GM23248 (cell line): Measurements from ENCODE around the gene CEP76. TPM values are rescaled to one million over a fixed set of nuclear protein-coding genes. Genes with fewer than 3 reads are reported as not detected.

Experiments
- DNase-seq: peaks from one replicate; pipeline ENCODE4 v3.0.0-alpha.2; 2015
- H2AFZ ChIP-seq: fragments of 200-600 bp; sonication (generic); 2 replicates; pipeline ENCODE4 v1.6.1; 2016; ENCODE audit warnings: antibody characterized with exemption
- H3F3A ChIP-seq: fragments of 200-600 bp; sonication (generic); 2 replicates; pipeline ENCODE4 v1.6.1; 2016; ENCODE audit warnings: mild to moderate bottlenecking, antibody characterized with exemption, mixed run types; ENCODE audit not compliant: insufficient read depth
- H3K27ac ChIP-seq: fragments of 200-600 bp; sonication (generic); 2 replicates; pipeline ENCODE4 v1.5.1; 2016; ENCODE audit warnings: mild to moderate bottlenecking
- H3K27me3 ChIP-seq: fragments of 200-600 bp; sonication (generic); replicated peaks from 2 replicates; pipeline ENCODE4 v1.6.1; 2016; ENCODE audit warnings: mild to moderate bottlenecking; ENCODE audit not compliant: insufficient read depth
- H3K36me3 ChIP-seq: fragments of 200-600 bp; sonication (generic); 2 replicates; pipeline ENCODE4 v1.6.1; 2016; ENCODE audit warnings: low read depth, mild to moderate bottlenecking
- H3K4me1 ChIP-seq: fragments of 200-600 bp; sonication (generic); 2 replicates; pipeline ENCODE4 v1.6.1; 2016; ENCODE audit warnings: mild to moderate bottlenecking; ENCODE audit not compliant: insufficient read depth
- H3K4me2 ChIP-seq: fragments of 200-600 bp; sonication (generic); one replicate; pipeline ENCODE4 v1.6.1; 2016; ENCODE audit warnings: mild to moderate bottlenecking; ENCODE audit not compliant: unreplicated experiment
- H3K4me3 ChIP-seq: fragments of 200-600 bp; sonication (generic); 2 replicates; pipeline ENCODE4 v1.5.1; 2016; ENCODE audit warnings: mild to moderate bottlenecking
- H3K79me2 ChIP-seq: fragments of 200-600 bp; sonication (generic); 2 replicates; pipeline ENCODE4 v1.6.1; 2016; ENCODE audit warnings: mild to moderate bottlenecking; ENCODE audit not compliant: insufficient read depth
- H3K9ac ChIP-seq: fragments of 200-600 bp; sonication (generic); 2 replicates; pipeline ENCODE4 v1.6.1; 2016; ENCODE audit warnings: mild to moderate bottlenecking
- H3K9me2 ChIP-seq: fragments of 200-600 bp; sonication (generic); 2 replicates; pipeline ENCODE4 v1.6.1; 2016; ENCODE audit warnings: mixed run types, mild to moderate bottlenecking, moderate library complexity; ENCODE audit not compliant: insufficient read depth
- H3K9me3 ChIP-seq: fragments of 200-600 bp; sonication (generic); one replicate; pipeline ENCODE4 v1.6.1; 2017; ENCODE audit warnings: low read depth
- H4K20me1 ChIP-seq: fragments of 200-600 bp; sonication (generic); 2 replicates; pipeline ENCODE4 v1.6.0; 2016; ENCODE audit not compliant: insufficient read depth
- EZH2 ChIP-seq: fragments of 200-600 bp; sonication (generic); IDR thresholded peaks from 2 replicates; pipeline ENCODE4 v1.6.1; 2018; ENCODE audit warnings: antibody characterized with exemption, mild to moderate bottlenecking; ENCODE audit not compliant: insufficient read depth, poor library complexity, severe bottlenecking
- EZH2phosphoT487 ChIP-seq: fragments of 200-600 bp; sonication (generic); IDR thresholded peaks from 2 replicates; pipeline ENCODE4 v1.6.1; 2018; ENCODE audit warnings: antibody characterized with exemption, moderate library complexity, mild to moderate bottlenecking, low read depth; ENCODE audit not compliant: insufficient read depth
- WGBS, 2 experiments: methylation state at CpG; one replicate each; pipeline ENCODE4 v1.1.6; 2015 to 2017; ENCODE audit warnings: low lambda C conversion rate in 2 of 2, low coverage in 1 of 2; ENCODE audit errors: missing lambda C conversion rate in 2 of 2; 5-methylcytosine and 5-hydroxymethylcytosine counted together
- in situ Hi-C: fragments of 300-500 bp; cut with MboI; formaldehyde crosslinking; loops from 2 replicates; pipeline ENCODE4 v1.15.0; 2020
- polyA plus RNA-seq: library from polyadenylated mRNA; unstranded; fragments of >200 nt; fragmentation: Nextera tagmentation; extraction: Ambion mirVana; gene quantifications from 2 replicates; pipeline ENCODE4 v1.2.1, GENCODE V29; 2016
- total RNA-seq: library from RNA; depleted of rRNA; stranded (reverse); fragments of >200 nt; shearing (Covaris generic); gene quantifications from 2 replicates; pipeline ENCODE4 v1.2.3, GENCODE V29; 2014

CEP76 gene
- total and polyA plus RNA-seq, 2 experiments from 2014 or later, result 6.5 to 11.8 TPM

GRCh38 chr18:12750076-12750714 lies 47.7 kb upstream of the CEP76 start:
- Histone ChIP-seq H3K27ac (no peak overlapping the region), H3K9me2 (no peaks in the 10 kb centered on the region), H4K20me1 (no peaks in the 10 kb centered on the region), H3F3A (0 out of 2 replicates have a peak, but pooled peaks cover 6% of the 10 kb centered on the region), H3K36me3 (no peaks in the 10 kb centered on the region), H3K79me2 (no peaks in the 10 kb centered on the region), H3K4me2 (no peak overlapping the region), H3K9me3 (no peaks in the 10 kb centered on the region), H3K9ac (no peak overlapping the region), H3K4me1 (peaks cover 16% of the 10 kb centered on the region), H3K27me3 (no peaks in the 10 kb centered on the region), H3K4me3 (no peak overlapping the region), H2AFZ (no peak overlapping the region)
- WGBS, 2 experiments, result 85 to 88% methylated on average over 14 of the region's 14 CpGs
- in situ Hi-C loops, result no loop called here
- TF ChIP-seq EZH2phosphoT487 (no peak), EZH2 (no peak)
- peak; percentile 28 for DNase-seq

- no peaks in the 10 kb centered on the region for H3K9me2 ChIP-seq
- TF ChIP-seq EZH2phosphoT487, result no peak
- no peak for TF ChIP-seq EZH2
- no peaks in the 10 kb centered on the region for H4K20me1 ChIP-seq
- no peak overlapping the region for H3K4me2 ChIP-seq
- H3K9ac ChIP-seq, result no peak overlapping the region
- in situ Hi-C loops, result loop anchor here (5.0 to 25.0 kb wide), 3 partner anchors 143 to 888 kb away; no protein-coding TSS in a partner anchor
- peaks cover 18% of the 10 kb centered on the region for H3K4me1 ChIP-seq
- H3K36me3 ChIP-seq, result no peaks in the 10 kb centered on the region
- H3K79me2 ChIP-seq, result no peaks in the 10 kb centered on the region
- DNase-seq, result no peak
- no peak overlapping the region for H2AFZ ChIP-seq
- no peak overlapping the region for H3K4me3 ChIP-seq
- H3K9me3 ChIP-seq, result no peaks in the 10 kb centered on the region
- 0 out of 2 replicates have a peak, but pooled peaks cover 6% of the 10 kb centered on the region for H3F3A ChIP-seq
- H3K27me3 ChIP-seq, result no peaks in the 10 kb centered on the region
- H3K27ac ChIP-seq, result no peak overlapping the region
- WGBS, 2 experiments, result 88 to 91% methylated on average over 13 of the region's 13 CpGs
Observed at GRCh38 chr18:12749121-12749520, 46.6 kb upstream of the CEP76 start.

- Histone ChIP-seq H3F3A (peaks cover 6% of the 10 kb centered on the region; the same call in 1 of the 2 replicates), H3K9ac (no peak overlapping the region), H3K79me2 (no peaks in the 10 kb centered on the region), H3K4me3 (no peak overlapping the region), H3K4me2 (no peak overlapping the region), H3K27me3 (no peaks in the 10 kb centered on the region), H3K4me1 (peaks cover 22% of the 10 kb centered on the region), H3K9me3 (no peaks in the 10 kb centered on the region), H3K27ac (no peak overlapping the region), H3K36me3 (no peaks in the 10 kb centered on the region), H2AFZ (no peak overlapping the region), H3K9me2 (no peaks in the 10 kb centered on the region), H4K20me1 (no peaks in the 10 kb centered on the region)
- DNase-seq, result no peak
- 79 to 83% methylated on average over 5 of the region's 5 CpGs for WGBS, 2 experiments
- TF ChIP-seq EZH2, result no peak
- no peak for TF ChIP-seq EZH2phosphoT487
- in situ Hi-C loops, result loop anchor here (5.0 to 25.0 kb wide), 3 partner anchors 144 to 889 kb away; no protein-coding TSS in a partner anchor
Observed at GRCh38 chr18:12748671-12749070, 46.1 kb upstream of the CEP76 start.

- no peaks in the 10 kb centered on the region for H3K27me3 ChIP-seq
- no peak for TF ChIP-seq EZH2phosphoT487
- no peak for TF ChIP-seq EZH2
- peaks cover 31% of the 10 kb centered on the region for H3K4me1 ChIP-seq
- H3K27ac ChIP-seq, result no peak overlapping the region
- H3K9me2 ChIP-seq, result no peaks in the 10 kb centered on the region
- no peaks in the 10 kb centered on the region for H3K79me2 ChIP-seq
- H4K20me1 ChIP-seq, result no peaks in the 10 kb centered on the region
- H3K9ac ChIP-seq, result no peak overlapping the region
- no peak overlapping the region for H3K4me3 ChIP-seq
- no peaks in the 10 kb centered on the region for H3K9me3 ChIP-seq
- 81 to 86% methylated on average over 8 of the region's 8 CpGs for WGBS, 2 experiments
- H3K4me2 ChIP-seq, result no peak overlapping the region
- DNase-seq, result no peak
- H3F3A ChIP-seq, result peaks cover 16% of the 10 kb centered on the region
- no peaks in the 10 kb centered on the region for H3K36me3 ChIP-seq
- in situ Hi-C loops, result loop anchor here (5.0 to 25.0 kb wide), 3 partner anchors 145 to 890 kb away; no protein-coding TSS in a partner anchor
- no peak overlapping the region for H2AFZ ChIP-seq
Observed at GRCh38 chr18:12747530-12748315, 45.2 kb upstream of the CEP76 start.
